Esophagus mucosa (tissue), 1 donor: ENCODE measurements around the gene MTCL1. TPM values are rescaled to one million over a fixed set of nuclear protein-coding genes. Genes with fewer than 3 reads are reported as not detected.

Experiments
- ATAC-seq: fragments of 200-7000 bp; cut with Tn5 transposase; one replicate; pipeline ENCODE4 v1.9.1; 2020
- total RNA-seq: library from RNA; stranded (reverse); gene quantifications from one replicate; pipeline ENCODE4 v1.2.4, GENCODE V29; 2023
- donor health status: DM: yes; HTN: yes; CAD: no.

MTCL1 gene
- total RNA-seq: 9.9 TPM

DNA sequence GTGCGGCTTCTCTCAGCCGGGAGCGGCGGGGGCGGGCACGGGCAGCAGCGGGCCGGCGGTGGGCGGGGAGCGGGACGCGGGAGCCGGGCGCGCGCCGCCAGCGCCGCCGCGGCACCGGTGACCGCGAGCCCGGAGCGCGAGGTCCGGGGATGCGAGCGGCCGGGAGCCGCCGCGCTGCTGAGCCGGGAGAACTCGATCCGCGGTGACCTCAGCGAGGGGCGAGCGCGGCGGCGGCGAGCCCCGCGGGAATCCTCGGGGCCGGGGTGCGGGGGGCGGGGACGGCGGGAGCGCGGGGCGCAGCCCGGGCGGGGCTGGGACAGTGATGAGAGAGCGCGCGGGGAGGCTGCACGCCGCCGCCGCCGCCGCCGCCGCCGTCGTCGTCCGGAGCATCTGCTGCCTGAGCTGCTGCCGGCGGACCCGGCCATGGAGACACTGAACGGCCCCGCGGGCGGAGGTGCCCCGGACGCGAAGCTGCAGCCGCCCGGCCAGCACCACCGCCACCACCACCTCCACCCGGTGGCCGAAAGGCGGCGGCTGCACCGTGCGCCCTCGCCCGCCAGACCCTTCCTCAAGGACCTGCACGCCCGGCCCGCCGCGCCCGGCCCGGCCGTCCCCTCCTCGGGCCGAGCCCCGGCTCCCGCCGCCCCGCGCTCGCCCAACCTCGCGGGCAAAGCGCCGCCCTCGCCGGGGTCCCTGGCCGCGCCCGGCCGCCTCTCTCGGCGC, at the start of gene MTCL1:
Gene MTCL1, plus strand, starts transcription at position 319 of the 723 bp plus-strand sequence. Its CDS starts 105 bp downstream, at position 424.
- ATAC-seq: peak; percentile 5

- ATAC-seq: no peak
Measured at GRCh38 chr18:8656232-8656631, 49.1 kb upstream of the MTCL1 start.

- no peak for ATAC-seq
Measured at GRCh38 chr18:8657050-8657820, 48.1 kb upstream of the MTCL1 start.

GRCh38 chr18:8657873-8658470, 47.4 kb upstream of the MTCL1 start:
- no peak for ATAC-seq

GRCh38 chr18:8658858-8659485, 46.4 kb upstream of the MTCL1 start:
- ATAC-seq: no peak

- ATAC-seq: no peak
Measured at GRCh38 chr18:8659609-8660242, 45.6 kb upstream of the MTCL1 start.

DNA sequence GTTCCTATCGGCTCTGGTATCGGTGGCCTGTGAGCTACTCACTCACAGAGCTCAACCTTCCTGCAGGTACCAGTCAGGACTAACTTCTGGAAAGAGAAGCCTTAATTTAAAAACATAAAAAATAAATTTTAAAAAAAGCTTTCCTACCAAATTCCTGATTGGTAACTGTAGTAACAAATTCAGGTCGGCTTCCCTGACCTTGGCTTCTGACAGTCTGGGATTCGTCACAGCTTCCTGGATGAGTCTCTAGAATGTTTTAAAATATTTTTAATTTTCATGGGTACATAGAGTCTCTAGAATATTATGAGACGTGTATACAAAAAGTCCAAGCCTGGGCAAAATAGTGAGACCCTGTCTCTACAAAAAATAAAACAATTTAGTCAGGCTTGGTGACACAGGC, 45.0 kb upstream of the MTCL1 start:
- ATAC-seq: no peak

- ATAC-seq: no peak
Measured at GRCh38 chr18:8661754-8662559, 43.4 kb upstream of the MTCL1 start.

DNA sequence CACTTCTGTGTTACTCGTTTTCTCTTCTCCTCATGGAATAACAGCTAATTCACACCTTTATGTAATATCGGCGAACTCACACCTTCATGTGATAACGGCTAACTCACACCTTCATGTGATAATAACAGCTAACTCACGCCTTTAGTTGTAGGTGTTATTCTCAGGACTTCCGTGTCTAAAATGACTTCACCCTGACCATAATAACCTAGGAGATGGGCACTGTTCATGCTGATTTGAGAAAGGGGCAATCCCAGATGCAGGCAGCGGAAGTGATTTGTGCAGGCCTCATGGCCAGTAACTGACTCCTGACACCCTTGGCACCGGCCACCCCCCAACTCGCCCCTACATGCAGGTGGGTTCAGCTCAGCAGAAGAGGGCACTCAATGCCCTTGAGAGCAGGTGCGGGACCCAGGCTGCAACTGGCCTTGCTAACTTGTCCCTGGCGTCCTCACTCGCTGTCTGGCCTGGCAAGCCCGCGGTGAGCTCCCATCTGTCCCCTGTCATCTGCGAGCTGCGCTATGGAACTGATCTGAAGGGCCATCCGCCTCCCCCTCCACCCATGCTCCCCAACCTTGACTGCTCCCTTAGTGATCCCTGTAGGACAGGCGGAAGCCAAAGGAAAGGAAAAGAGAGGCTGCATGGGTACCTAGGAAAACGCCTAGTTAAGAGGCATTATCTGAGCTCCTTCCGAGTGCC, 42.6 kb upstream of the MTCL1 start:
- ATAC-seq: no peak

- no peak for ATAC-seq
Measured at GRCh38 chr18:8667846-8668245, 37.5 kb upstream of the MTCL1 start.

- peak; percentile 31 for ATAC-seq
Measured at GRCh38 chr18:8668381-8668780, 37.0 kb upstream of the MTCL1 start.

- no peak for ATAC-seq
Measured at GRCh38 chr18:8669571-8669970, 35.8 kb upstream of the MTCL1 start.

GRCh38 chr18:8673256-8674209, 31.8 kb upstream of the MTCL1 start:
- no peak for ATAC-seq

DNA sequence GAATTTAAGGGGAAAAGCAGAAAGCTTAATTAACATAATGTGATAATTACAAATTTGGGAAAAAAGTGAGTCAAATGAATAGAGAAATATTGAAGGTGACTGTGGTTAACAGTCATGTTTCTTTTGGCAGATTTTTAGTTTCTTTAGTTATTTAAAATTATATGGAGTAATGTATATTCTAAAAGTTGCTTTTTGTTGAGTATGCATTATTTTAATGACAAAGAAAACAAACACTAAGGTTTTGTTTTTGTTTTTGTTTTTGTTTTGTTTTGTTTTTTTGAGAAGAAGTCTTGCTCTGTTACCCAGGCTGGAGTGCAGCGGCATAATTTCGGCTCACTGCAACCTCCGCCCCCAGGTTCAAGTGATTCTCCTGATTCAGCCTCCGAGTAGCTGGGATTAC, 30.3 kb upstream of the MTCL1 start:
- no peak for ATAC-seq

DNA sequence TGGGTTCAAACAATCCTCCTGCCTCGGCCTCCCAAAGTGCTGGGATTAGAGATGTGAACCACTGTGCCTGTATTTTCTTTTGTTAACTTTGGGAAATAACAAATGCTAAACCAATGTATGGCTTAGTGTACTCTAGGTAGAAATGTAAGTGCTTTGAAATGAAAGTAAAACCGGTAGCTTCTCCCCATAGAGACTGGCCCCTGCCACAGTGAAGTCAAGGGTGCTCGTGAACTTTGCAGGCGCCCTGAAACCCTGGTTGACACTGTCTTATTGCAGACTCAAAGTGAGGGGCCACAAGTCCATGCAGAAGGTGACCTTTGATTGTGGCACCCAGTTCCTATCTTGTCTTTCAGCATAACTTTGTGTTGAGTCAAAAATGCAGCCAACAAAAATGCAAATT, 24.2 kb upstream of the MTCL1 start:
- no peak for ATAC-seq

- no peak for ATAC-seq
Measured at GRCh38 chr18:8684577-8684976, 20.8 kb upstream of the MTCL1 start.

DNA sequence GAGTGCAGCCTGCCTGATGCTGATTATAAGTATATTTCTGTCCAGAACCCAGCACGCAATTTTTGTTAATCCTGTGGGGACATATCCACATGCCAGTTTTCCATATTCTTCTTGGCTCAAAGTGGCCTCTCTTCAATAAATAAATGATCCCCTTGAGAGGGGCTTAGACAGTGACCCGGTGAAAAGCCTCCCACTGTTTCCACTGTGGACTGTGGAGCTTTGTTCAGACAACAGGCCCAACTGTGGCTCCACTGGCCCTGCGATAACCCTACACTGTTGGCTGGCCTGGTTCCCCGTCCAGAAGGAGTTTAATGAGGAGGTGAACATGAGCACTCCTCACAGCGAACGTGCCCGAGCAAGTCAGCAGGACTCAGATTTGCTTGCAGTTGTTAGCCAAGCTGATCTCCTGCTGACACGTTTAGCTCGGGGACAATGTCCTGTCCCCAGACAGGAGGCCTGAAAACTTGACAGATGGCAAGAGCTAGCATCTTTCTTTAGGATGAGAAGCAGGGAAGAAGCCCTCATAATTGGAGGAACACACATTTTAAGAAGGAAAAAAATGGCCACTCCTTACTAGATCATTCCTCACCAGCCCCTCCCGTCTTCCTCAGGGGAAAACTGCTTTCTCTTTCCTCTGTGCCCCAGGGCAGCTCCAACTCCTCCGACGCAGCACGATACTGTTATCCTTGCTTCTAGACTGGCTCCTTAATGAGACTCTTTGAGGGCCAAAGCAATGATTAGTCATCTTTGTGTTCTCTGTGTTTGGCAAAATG, 20.0 kb upstream of the MTCL1 start:
- ATAC-seq: peak; percentile 89

DNA sequence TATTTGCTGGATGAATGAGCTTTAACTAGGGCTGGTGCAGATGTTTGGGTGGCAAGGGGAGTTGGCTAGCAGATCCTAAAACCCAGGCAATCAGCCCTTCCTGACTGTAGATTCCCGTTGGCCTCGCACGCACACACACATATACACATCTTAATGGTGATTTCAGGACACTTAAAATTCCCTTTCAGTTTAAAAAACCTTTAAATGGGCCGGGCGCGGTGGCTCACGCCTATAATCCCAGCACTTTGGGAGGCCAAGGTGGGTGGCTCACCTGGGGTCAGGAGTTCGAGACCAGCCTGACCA, 19.5 kb upstream of the MTCL1 start:
- ATAC-seq: no peak

DNA sequence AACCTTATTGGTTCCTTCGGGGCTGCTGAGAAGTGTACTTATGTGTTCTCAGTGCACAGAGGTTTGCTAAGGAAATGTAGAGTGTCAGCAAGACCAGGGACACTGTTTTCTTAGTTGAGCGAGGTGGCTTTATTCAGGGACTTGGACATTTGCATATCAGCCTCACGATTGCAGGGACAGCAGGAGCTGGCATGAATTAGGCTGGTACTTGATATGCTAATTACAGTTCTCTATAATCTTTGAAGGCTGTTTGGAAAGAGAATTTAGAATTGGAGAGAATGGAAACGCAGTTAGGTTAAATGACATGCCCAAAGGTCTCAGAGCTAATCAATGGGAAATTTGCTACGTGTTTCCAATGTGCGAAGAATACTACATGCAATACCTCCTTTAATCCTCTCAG, 18.7 kb upstream of the MTCL1 start:
- no peak for ATAC-seq
